ENCODE data around the gene ANAPC5.
"Not testable (repeated sequence)": the region's sequence is repeated elsewhere in the genome, so short reads cannot be mapped to it uniquely, and the experiment has no call there.

ANAPC5 gene, protein sequence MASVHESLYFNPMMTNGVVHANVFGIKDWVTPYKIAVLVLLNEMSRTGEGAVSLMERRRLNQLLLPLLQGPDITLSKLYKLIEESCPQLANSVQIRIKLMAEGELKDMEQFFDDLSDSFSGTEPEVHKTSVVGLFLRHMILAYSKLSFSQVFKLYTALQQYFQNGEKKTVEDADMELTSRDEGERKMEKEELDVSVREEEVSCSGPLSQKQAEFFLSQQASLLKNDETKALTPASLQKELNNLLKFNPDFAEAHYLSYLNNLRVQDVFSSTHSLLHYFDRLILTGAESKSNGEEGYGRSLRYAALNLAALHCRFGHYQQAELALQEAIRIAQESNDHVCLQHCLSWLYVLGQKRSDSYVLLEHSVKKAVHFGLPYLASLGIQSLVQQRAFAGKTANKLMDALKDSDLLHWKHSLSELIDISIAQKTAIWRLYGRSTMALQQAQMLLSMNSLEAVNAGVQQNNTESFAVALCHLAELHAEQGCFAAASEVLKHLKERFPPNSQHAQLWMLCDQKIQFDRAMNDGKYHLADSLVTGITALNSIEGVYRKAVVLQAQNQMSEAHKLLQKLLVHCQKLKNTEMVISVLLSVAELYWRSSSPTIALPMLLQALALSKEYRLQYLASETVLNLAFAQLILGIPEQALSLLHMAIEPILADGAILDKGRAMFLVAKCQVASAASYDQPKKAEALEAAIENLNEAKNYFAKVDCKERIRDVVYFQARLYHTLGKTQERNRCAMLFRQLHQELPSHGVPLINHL

GRCh38 chr12:121351820-121352681, at the start of gene ANAPC5:
Gene ANAPC5, minus strand, starts transcription at chr12:121352411. Its CDS starts 71 bp downstream, at chr12:121352340.
- peak; percentile 89 for DNase-seq

DNA sequence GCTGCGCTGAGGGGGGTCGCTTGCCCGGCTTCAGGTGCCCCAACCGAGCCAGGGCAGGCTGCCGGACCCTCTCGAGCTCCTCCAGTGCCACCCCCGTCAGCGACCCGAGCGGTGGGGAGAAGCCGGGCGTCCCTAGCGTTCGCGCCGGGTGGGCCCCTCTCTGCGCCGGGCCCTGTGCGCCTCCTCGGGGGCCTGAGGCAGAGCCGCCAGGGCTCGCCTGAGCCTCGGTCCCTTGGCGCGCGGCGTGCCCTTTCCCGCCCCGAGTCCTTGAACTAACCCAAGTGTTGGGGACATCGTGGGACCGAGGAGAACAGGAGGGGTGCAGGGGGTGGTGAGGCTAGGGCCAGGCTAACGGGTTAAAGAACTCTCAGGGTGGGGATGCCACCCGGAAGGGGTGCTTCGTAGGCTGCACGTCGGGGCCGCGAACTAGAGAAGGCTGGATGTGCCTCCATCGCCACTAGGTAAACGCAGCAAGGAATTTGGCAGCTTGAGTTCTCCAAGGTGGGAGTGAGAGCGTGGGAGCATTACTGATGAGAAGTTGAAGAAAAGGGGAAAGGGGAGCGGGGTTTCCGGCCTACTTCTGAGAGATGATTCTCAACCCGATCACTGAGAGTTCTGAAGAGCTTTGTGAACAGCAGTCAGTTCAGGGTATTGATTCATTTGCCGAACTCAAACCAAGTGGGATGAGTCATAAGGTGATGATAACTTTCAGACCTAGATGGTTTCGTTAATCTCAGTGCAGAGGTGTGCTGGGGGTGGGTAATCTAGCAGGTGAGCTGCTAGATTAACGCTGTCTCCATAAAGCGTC, 48.3 kb upstream of the ANAPC5 start:
- DNase-seq: peak; percentile 69

DNA sequence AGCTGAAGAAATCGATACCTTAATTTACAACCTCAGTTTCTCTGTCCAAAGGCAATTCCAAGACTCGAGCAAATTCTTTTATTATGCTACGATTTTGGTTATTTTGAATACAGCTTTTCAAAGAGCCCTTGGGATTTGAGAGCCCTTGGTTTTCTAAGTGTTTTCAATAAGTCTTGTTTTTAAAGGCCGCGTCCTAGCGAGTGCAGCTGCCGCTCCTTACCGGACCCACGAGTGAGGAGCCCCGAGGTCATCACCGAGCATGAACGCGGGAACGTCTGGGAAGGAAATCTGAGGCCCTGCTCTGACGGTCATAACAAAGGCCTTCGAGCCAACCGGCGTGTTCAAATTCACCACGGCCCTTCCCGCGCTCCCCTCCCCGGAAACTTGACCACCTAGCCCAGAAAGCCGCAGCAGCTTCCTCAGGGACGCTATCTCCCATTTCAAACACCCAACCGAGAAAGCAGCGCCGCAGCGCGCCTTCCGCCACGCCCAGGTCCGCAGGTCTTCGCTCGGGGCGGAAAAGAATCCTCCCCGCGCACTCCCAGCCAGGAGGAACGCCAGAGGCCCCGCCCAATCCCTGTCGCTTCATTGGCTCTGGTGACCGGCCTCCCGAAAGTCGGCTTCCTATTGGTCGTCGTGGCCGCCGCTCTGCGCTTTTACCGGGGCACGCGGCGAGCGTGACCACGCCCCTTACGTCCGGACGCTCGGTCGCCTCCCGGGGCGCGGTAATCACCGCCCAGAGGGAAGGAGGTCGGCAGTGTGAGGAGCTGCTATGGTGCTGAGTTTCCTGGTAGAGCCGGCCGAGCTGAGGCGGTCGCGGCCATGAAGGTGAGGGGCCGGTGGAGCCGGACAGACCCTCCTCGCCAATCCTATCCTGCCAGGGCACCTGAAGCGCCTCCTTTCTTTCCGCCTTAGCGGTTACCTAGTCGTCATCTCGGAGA, 47.5 kb upstream of the ANAPC5 start, which contains the start of gene RNF34:
Gene RNF34 (plus strand): TSS at position 728 of the 941 bp plus-strand sequence. CDS start 95 bp downstream, at position 823.
- DNase-seq: peak; percentile 99

DNA sequence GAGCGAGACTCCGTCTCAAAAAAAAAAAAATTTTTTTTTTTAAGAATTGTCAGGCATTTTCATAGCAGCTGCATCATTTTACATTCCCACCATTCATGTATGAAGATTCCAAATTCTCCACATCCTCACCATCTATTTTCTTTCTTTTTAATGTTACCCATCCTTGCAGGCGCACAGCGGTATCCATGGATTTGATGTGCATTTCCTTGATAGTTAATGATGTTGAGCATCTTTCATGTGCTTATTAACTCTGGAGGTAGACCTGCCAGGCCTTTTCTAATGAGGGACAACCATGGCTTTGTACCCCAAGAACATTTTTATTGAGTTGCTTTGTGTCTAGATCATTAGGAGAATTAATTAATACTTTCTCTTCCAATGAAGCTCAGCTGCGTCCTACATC, 46.1 kb upstream of the ANAPC5 start:
- DNase-seq: no peak

DNA sequence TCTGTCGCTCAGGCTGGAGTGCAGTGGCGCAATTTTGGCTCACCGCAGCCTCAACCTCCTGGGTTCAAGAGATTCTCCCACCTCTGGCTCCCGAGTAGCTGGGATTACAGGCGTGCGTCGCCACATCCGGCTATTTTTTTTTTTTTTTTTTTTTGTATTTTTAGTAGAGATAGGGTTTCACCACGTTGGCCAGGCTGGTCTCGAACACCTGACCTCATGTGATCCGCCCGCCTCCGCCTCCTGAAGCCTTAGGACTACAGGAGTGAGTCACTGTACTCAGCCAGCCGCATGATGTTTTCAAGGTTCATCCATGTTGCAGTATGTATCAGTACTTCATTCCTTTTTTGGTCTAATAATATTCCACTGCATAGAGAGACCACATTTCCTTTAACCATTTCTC, 45.3 kb upstream of the ANAPC5 start:
- no peak for DNase-seq

DNA sequence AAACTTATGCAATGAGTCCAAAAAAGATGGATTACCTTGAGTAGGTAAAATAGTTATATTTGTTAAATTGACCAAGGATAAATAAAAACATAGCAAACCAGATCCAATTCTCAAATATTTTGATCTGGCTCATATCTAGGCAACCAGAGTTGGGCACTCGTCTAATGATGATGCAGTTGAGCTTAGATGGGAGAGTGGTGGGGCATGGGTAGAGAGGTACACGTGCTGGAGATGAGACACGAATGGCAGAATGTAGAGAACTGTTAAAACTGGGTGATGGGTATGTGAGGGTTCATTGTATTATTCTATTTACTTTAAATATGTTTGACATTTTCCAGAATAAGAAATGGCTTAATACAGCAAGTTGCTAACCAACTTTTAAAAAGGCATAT, 40.1 kb upstream of the ANAPC5 start:
- DNase-seq: no peak

- DNase-seq: peak; percentile 32
These were observed 39.6 kb upstream of the ANAPC5 start for GRCh38 chr12:121391619-121392324.

DNA sequence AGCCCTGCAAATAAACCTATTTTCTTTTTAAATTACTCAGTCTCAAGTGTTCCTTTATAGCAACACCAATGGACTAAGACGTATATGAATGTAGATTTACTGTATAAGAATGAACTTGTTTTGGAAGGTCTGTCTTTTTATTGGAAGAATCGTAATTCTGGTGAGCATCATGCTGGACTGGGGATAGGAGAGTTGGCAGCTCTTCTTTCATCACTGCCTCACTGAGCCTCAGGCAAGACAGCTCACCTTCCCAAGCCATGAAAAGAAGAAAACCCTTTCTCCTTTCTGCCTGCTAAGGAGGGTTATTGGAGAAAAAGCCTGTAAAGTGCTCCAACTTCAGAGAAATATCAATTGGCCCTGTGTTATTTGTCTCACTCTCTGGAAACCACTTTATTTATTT, 38.6 kb upstream of the ANAPC5 start:
- no peak for DNase-seq

DNA sequence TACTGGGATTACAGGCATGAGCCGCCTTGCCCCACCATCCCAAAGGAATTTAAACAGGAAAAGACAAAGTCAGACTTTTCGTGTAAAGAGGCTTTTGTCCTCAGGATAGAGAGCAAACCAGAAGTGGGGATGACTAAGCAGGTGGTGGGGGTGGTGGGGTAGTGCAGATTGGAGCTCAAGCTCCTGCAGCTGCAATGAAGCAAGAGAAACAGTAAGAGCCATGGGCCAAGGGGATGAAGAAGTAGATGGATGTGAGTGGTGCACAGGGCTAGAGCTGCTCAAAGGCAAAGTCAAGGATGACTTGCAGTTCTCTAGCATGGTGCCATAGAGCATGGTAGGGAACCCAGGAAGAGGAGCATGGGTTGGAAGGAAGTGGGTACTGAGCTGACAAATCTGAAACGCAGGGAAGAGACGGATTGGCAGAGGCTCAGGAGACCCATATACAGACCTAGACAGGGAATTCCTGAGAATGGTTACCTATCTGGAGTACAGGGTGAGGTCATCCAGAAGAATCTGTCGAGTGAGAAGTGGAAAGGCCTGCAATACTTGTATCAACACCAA, 36.3 kb upstream of the ANAPC5 start:
- DNase-seq: no peak

DNA sequence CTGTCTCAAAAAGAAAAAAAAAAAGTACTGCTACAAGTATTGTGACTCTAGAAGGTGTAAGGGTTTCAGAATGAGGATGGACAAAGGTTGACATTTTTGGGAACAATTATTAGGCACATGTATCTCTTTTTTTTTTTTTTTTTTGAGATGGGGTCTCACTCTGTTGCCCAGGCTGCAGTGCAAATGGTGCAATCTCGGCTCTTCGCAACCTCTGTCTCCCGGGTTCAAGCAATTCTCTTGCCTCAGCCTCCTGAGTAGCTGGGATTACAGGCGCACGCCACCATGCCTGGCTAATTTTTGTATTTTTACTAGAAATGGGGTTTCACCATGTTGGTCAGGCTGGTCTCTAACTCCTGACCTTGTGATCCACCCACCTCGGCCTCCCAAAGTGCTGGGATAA, 32.7 kb upstream of the ANAPC5 start:
- DNase-seq: not testable (repeated sequence)

DNA sequence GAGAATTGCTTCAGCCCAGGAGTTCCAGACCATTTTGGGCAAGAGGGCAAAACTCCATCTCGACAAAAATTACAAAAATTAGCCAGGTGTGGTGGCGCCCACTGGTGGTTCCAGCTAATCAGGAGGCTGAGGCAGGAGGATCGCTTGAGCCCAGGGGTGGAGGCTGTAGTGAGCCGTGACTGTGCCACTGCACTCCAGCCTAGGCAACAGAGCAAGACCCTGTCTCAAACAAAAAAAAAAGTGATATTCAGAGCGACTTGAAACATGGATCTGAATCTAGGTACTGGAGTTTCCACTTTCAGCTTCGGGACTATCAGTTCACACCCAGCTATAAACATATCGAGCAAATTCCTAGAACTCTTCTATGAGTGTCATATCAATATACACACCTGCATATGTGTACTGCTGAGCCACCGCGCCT, 31.4 kb upstream of the ANAPC5 start:
- no peak for DNase-seq

GRCh38 chr12:121379945-121380344, 27.7 kb upstream of the ANAPC5 start:
- DNase-seq: no peak

- no peak for DNase-seq
These were observed 26.5 kb upstream of the ANAPC5 start for GRCh38 chr12:121378736-121379135.

- DNase-seq: no peak
These were observed 24.8 kb upstream of the ANAPC5 start for GRCh38 chr12:121376754-121377697.

- not testable (repeated sequence) for DNase-seq
These were observed 22.9 kb upstream of the ANAPC5 start for GRCh38 chr12:121374945-121375584.

DNA sequence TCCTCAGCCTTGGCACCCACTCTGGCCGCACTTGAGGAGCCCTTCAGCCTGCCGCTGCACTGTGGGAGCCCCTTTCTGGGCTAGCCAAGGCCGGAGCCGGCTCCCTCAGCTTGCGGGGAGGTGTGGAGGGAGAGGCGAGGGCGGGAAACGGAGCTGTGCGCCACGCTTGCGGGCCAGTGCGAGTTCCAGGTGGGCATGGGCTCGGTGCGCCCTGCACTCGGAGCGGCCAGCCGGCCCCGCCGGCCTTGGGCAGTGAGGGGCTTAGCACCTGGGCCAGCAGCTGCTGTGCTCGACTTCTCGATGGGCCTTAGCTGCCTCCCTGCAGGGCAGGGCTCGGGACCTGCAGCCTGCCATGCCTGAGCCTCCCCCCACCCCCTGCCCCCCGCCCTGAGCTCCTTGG, 22.1 kb upstream of the ANAPC5 start:
- not testable (repeated sequence) for DNase-seq

GRCh38 chr12:121373755-121374154, 21.5 kb upstream of the ANAPC5 start:
- DNase-seq: no peak

DNA sequence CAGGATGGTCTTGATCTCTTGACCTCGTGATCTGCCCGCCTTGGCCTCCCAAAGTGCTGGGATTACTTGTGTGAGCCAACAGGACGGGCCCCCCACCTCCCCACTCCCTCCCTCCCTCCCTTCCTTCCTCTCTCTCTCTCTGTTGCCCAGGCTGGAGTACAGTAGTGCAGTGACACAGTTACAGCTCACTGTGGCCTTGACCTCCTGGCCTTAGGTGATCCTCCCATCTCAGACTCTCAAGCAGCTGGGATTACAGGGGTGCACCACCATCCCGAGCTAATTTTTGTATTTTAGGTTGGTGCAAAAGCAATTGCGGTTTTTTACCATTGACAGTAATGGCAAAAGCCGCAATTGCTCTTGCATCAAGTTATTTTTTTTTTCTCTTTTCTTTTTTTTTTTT, 19.2 kb upstream of the ANAPC5 start:
- no peak for DNase-seq
